Stimulated activated CD4-positive, alpha-beta T cell treated with anti-CD3 and anti-CD28 coated beads, Interleukin-4, amount 100 ng/mL, for 4 hours (primary cell): Measurements from ENCODE around the gene FLCN.
"Not testable (repeated sequence)": the region's sequence is repeated elsewhere in the genome, so short reads cannot be mapped to it uniquely, and the experiment has no call there.

Source experiments
- DNase-seq, 2 experiments: peaks; one replicate each; pipeline ENCODE4 v3.0.0-alpha.2; 2020

FLCN gene

GRCh38 chr17:17237026-17237799 is at the start of gene FLCN:
Gene FLCN (minus strand): TSS chr17:17237168. CDS start chr17:17228137, 9,031 bp downstream.
- DNase-seq: peak; percentile 90 to 91

- DNase-seq: no peak
Measured at GRCh38 chr17:17285951-17286350, 49.0 kb upstream of the FLCN start.

- peak; percentile 94 to 96 for DNase-seq
Measured at GRCh38 chr17:17280613-17281549, 43.9 kb upstream of the FLCN start, which contains the start of gene COPS3. Gene COPS3 (minus strand): TSS chr17:17281246. CDS start chr17:17281186, 60 bp downstream.

GRCh38 chr17:17279316-17279715 is 42.3 kb upstream of the FLCN start:
- no peak for DNase-seq

GRCh38 chr17:17277431-17277830 is 40.5 kb upstream of the FLCN start:
- DNase-seq: not testable (repeated sequence)

- DNase-seq: no peak
Measured at GRCh38 chr17:17275971-17276370, 39.0 kb upstream of the FLCN start.

GRCh38 chr17:17269926-17270773 is 33.2 kb upstream of the FLCN start:
- DNase-seq: no peak

- no peak for DNase-seq
Measured at GRCh38 chr17:17264430-17264829, 27.5 kb upstream of the FLCN start.

- DNase-seq: no peak
Measured at GRCh38 chr17:17258998-17259397, 22.0 kb upstream of the FLCN start.

GRCh38 chr17:17258011-17258410 is 21.0 kb upstream of the FLCN start:
- DNase-seq: no peak

- DNase-seq: no peak
Measured at GRCh38 chr17:17256316-17256715, 19.3 kb upstream of the FLCN start.

- not testable (repeated sequence) for DNase-seq
Measured at GRCh38 chr17:17255689-17256088, 18.7 kb upstream of the FLCN start.

GRCh38 chr17:17254036-17254435 is 17.1 kb upstream of the FLCN start:
- no peak for DNase-seq

- no peak for DNase-seq
Measured at GRCh38 chr17:17253406-17253805, 16.4 kb upstream of the FLCN start.

- no peak for DNase-seq
Measured at GRCh38 chr17:17252149-17252661, 15.2 kb upstream of the FLCN start.

GRCh38 chr17:17246879-17247278 is 9.9 kb upstream of the FLCN start:
- DNase-seq: no peak

- DNase-seq: no peak
Measured at GRCh38 chr17:17243163-17243562, 6.2 kb upstream of the FLCN start.

GRCh38 chr17:17242246-17242645 is 5.3 kb upstream of the FLCN start:
- no peak for DNase-seq

- no peak for DNase-seq
Measured at GRCh38 chr17:17241656-17242055, 4.7 kb upstream of the FLCN start.

GRCh38 chr17:17239832-17240231 is 2.9 kb upstream of the FLCN start:
- no peak for DNase-seq

GRCh38 chr17:17236295-17237025 is 508 bp downstream of the FLCN start:
- no peak for DNase-seq
